ENCODE results near the gene TM7SF2.

TM7SF2 gene

DNA sequence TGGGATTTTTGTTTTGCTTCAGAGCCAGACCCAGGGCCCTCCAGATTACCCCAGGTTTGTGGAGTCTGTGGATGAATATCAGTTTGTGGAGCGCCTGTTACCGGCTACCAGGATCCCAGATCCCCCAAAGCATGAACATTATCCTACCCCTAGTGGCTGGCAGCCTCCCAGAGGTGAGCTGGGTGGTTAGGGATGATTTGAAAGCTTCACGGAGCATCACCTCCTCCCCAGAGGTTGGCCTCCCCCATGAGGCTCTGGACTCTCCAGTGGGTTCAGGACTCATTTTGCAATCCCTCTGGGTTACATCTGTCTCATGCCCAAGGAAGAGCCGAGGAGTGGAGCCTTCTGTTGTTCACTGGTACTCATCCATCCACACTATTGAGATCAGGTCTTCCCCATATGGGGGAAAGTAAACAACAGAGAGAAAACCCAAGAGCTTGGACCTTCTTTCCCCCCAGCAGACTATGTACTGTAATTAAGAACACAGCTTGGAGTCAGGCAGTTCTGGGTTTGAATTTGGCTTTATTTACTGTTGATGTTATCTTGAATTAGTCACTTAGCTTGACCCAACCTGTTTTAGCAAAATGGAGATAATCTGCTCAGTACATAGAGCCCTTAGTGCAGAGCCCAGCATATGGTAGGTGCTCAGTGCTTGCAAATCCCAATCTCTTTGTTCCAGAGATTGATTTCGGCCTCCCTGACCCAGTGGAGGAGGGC, 13.0 kb downstream of the TM7SF2 start:
- H3K4me3 ChIP-seq (ENCODE audit: low read depth, low read length), result no peak overlapping the region
- H3K36me3 ChIP-seq (replicated peaks), result peaks cover 65% of the 10 kb centered on the region
- TF ChIP-seq, protein P1, sequence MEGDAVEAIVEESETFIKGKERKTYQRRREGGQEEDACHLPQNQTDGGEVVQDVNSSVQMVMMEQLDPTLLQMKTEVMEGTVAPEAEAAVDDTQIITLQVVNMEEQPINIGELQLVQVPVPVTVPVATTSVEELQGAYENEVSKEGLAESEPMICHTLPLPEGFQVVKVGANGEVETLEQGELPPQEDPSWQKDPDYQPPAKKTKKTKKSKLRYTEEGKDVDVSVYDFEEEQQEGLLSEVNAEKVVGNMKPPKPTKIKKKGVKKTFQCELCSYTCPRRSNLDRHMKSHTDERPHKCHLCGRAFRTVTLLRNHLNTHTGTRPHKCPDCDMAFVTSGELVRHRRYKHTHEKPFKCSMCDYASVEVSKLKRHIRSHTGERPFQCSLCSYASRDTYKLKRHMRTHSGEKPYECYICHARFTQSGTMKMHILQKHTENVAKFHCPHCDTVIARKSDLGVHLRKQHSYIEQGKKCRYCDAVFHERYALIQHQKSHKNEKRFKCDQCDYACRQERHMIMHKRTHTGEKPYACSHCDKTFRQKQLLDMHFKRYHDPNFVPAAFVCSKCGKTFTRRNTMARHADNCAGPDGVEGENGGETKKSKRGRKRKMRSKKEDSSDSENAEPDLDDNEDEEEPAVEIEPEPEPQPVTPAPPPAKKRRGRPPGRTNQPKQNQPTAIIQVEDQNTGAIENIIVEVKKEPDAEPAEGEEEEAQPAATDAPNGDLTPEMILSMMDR (IDR thresholded peaks at IDR 0.05; ENCODE audit: low read depth, low read length, missing control alignments), result no peak
- no peaks in the 10 kb centered on the region for H3K27me3 ChIP-seq (replicated peaks)
- no peak overlapping the region for H3K27ac ChIP-seq
- no peak for DNase-seq
- in situ Hi-C loops (cut with HindIII; ENCODE audit: low pct_ligation_motif_present, low sequenced_read_pairs), result no loop called here

DNA sequence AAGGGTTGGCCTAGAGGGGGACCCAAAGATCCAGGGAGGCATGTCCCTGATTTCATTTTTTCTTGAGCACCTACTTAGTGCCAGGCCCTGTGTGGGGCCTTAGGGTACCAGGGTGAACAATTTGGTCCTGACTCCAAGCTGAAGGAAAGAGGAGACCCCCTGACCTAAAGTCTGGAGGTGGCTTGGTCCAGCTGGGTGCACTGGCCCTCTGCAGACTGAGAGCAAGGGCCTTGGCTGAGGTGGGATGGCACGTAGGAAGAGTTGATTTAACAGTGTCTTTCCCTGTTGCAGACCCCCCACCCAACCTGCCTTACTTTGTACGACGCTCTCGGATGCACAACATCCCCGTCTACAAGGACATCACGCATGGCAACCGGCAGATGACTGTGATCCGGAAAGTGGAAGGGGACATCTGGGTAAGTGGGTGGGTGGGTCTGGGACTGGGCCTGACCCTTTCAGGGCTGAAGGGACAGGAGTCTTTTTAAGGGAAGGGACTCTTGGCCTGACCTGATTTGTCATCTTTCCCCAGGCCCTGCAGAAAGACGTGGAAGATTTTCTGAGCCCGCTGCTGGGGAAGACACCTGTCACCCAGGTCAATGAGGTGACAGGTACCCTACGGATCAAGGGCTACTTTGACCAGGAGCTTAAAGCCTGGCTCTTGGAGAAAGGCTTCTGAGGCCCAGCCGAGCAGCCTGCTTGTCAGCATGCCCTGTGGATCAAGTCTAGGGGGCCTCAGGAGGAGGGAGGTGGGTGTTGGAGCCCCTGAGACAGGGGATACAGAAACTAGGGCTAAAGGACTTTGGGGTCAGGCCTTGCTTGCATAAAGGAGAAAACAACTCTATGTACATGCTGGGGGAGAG, 13.8 kb downstream of the TM7SF2 start:
- Histone ChIP-seq H3K4me3 (ENCODE audit: low read depth, low read length) (no peak overlapping the region), H3K27me3 (replicated peaks) (no peaks in the 10 kb centered on the region), H3K27ac (no peak overlapping the region), H3K36me3 (replicated peaks) (peaks cover 65% of the 10 kb centered on the region)
- in situ Hi-C loops (cut with HindIII; ENCODE audit: low pct_ligation_motif_present, low sequenced_read_pairs), result no loop called here
- DNase-seq, result no peak
- TF ChIP-seq, protein P1 (IDR thresholded peaks at IDR 0.05; ENCODE audit: low read depth, low read length, missing control alignments), result no peak

DNA sequence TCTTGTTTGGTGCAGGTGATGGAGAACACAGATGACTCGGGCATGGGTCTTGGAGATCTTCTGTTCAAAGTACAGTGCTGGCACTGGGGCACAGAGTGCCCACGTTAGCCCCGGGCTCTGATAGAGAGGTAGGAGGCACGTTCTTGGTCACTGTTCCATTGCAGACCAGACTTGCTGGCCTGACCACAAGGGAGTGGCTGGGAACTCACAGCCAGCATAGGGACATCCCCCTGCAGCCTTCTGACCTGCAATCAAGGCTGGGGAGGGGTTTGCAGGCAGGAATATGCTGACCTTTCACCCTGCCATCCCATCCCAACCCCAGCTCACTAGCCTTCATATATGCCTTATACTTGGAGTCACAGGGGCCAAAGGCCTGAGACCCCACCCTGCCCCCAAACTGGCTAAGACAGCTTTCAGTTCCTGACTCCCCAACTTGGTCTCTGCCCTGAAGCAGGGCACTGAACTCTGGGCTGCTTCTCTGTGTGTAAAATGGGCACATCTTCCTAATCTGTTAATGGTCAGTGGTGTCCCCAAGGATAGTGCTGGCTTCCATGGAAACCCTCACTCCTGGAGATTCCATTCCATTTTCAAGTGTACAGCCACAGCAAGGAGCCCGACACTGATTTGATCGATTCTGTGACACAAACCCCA, 15.1 kb downstream of the TM7SF2 start:
- H3K27me3 ChIP-seq (replicated peaks), result no peaks in the 10 kb centered on the region
- peaks cover 70% of the 10 kb centered on the region for H3K36me3 ChIP-seq (replicated peaks)
- TF ChIP-seq, protein P1 (IDR thresholded peaks at IDR 0.05; ENCODE audit: low read depth, low read length, missing control alignments), result no peak
- in situ Hi-C loops (cut with HindIII; ENCODE audit: low pct_ligation_motif_present, low sequenced_read_pairs), result no loop called here
- H3K27ac ChIP-seq, result no peak overlapping the region
- no peak for DNase-seq
- no peak overlapping the region for H3K4me3 ChIP-seq (ENCODE audit: low read depth, low read length)

DNA sequence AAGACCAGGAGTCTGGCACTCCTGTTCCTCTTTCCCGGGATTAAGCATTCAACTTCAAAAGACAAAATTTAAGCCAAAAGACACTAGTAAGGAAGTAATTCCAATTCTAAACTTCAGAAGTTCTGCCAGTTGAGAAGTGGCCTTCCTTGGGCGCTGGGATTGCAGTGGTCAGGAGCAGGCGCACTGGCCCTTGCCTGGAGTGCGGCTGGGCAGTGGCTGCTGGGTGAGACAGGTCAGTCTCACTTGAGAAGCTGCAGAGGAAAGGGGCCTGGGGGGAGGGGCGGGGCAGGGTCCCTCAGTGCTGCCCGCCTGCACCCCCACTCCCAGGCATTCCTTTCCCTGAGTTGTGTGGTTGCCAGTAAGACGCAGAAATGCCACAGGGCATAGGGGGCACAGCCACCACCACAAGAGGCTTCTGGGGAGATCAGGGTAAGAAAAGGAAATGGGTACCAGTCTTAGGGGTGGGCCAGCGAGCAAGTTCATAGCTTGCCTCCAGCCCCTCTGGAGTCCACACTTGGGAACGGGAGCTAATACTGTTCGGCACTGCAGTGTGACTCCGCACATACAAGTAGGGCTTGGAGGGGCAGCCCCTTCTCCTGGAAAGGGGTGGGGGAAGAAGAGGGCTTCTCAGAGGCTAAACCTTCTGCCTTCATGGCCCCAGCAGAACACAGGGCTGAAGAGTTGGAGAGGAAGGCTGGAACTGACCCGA, 16.0 kb downstream of the TM7SF2 start:
- TF ChIP-seq, protein P1 (IDR thresholded peaks at IDR 0.05; ENCODE audit: low read depth, low read length, missing control alignments), result no peak
- H3K4me3 ChIP-seq (ENCODE audit: low read depth, low read length), result no peak overlapping the region
- no peak overlapping the region for H3K27ac ChIP-seq
- peaks cover 79% of the 10 kb centered on the region for H3K36me3 ChIP-seq (replicated peaks)
- in situ Hi-C loops (cut with HindIII; ENCODE audit: low pct_ligation_motif_present, low sequenced_read_pairs), result no loop called here
- DNase-seq, result no peak
- no peaks in the 10 kb centered on the region for H3K27me3 ChIP-seq (replicated peaks)

DNA sequence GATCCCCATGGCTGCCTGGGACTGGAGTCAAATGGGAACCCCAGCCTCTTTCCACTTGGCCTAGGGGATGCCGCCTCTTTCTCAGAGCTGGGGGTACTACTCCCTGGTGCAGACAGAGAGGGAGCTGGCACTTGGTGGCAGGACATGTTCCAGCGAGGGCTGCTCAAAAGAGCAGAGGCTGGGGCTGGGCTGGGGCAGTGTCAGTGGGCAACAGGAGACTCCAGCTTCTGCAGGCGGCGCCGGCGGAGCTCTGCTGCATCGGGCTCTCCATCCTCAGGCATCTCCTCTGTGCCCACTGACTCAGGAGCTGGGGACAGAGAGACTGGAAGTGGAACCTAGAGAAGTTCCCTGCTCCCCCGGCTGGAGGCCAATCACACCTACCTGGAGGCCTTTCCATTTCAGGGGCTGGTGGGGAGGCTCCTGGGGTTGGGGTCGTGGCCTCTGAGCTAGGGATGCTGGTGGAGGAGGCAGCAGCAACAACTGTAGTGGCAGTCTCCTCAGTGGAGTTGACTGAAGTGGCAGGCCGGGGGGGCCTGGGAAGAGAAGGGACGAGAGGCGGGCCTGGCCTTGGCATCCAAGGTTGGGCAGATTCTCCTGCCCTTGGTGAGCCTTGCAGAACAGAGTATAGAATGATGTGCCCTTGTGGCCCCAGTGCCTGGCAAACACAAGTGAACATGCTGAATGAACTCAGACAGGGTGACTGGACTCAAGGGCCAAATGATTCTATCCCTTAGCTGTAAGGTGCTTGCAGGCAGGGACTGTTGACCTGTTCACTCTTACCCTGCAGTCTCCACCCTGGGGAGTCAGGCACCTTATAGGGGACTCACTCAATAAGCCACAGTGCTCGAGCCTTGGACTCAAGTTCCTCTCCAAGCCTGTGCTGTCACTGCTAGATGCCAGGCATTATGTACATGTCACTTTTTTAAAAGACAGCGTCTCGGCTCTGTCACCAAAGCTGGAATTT, 16.8 kb downstream of the TM7SF2 start:
- TF ChIP-seq, protein P1 (IDR thresholded peaks at IDR 0.05; ENCODE audit: low read depth, low read length, missing control alignments), result no peak
- Histone ChIP-seq H3K36me3 (replicated peaks) (peaks cover 80% of the 10 kb centered on the region), H3K27ac (no peak overlapping the region), H3K27me3 (replicated peaks) (no peaks in the 10 kb centered on the region), H3K4me3 (ENCODE audit: low read depth, low read length) (no peak overlapping the region)
- DNase-seq, result no peak
- in situ Hi-C loops (cut with HindIII; ENCODE audit: low pct_ligation_motif_present, low sequenced_read_pairs), result no loop called here
